GM21381 (cell line): ENCODE results near the gene SZT2.
"Not testable (repeated sequence)": the region's sequence is repeated elsewhere in the genome, so short reads cannot be mapped to it uniquely, and the experiment has no call there.

Source experiments
- ATAC-seq: cut with Tn5 transposase; IDR thresholded peaks from one replicate; pipeline ENCODE4 v1.9.1; 2021; ENCODE audit warnings: mild to moderate bottlenecking, moderate library complexity; ENCODE audit not compliant: unreplicated experiment

Gene SZT2

GRCh38 chr1:43477716-43478115, 88.0 kb downstream of the SZT2 start:
- ATAC-seq = no peak

- no peak for ATAC-seq
These were observed 89.7 kb downstream of the SZT2 start for GRCh38 chr1:43479414-43479813.

- ATAC-seq = no peak
These were observed 91.8 kb downstream of the SZT2 start for GRCh38 chr1:43481491-43481890.

GRCh38 chr1:43482215-43482614, 92.5 kb downstream of the SZT2 start:
- ATAC-seq = no peak

GRCh38 chr1:43484367-43484766, 94.7 kb downstream of the SZT2 start:
- no peak for ATAC-seq

- no peak for ATAC-seq
These were observed 98.5 kb downstream of the SZT2 start for GRCh38 chr1:43488165-43488564.

- ATAC-seq = no peak
These were observed 101.4 kb downstream of the SZT2 start for GRCh38 chr1:43491061-43491460.

- ATAC-seq = no peak
These were observed 103.1 kb downstream of the SZT2 start for GRCh38 chr1:43492826-43493225.

- no peak for ATAC-seq
These were observed 104.2 kb downstream of the SZT2 start for GRCh38 chr1:43493661-43494450.

GRCh38 chr1:43495204-43495603, 105.5 kb downstream of the SZT2 start:
- ATAC-seq = no peak

- ATAC-seq = no peak
These were observed 110.2 kb downstream of the SZT2 start for GRCh38 chr1:43499898-43500297.

- ATAC-seq = not testable (repeated sequence)
These were observed 112.1 kb downstream of the SZT2 start for GRCh38 chr1:43501806-43502205.

GRCh38 chr1:43503534-43503933, 113.8 kb downstream of the SZT2 start:
- no peak for ATAC-seq
